ENCODE data around the gene TMEM183A.

The TMEM183A gene

GRCh38 chr1:203036135-203036534, 29.0 kb downstream of the TMEM183A start:
- ATAC-seq (ENCODE audit: insufficient read depth, low read depth) (no peak), DNase-seq (no peak)
- H3K4me3 ChIP-seq (ENCODE audit: low read depth in 1 of 2, low read length in 2 of 2), result no peak overlapping the region
- H3K27me3 ChIP-seq (ENCODE audit: insufficient read depth, low read length, poor library complexity), result peaks cover 13% of the 10 kb centered on the region
- no peaks in the 10 kb centered on the region for H3K4me1 ChIP-seq (ENCODE audit: insufficient read depth, low read length)
- no peaks in the 10 kb centered on the region for H3K9me3 ChIP-seq (ENCODE audit: insufficient read depth, low read length, severe bottlenecking)
- H4K20me1 ChIP-seq (ENCODE audit: insufficient read depth, low read length), result no peaks in the 10 kb centered on the region; the same call in 1 of the 2 replicates
- H3K27ac ChIP-seq (ENCODE audit: low read length), result no peak overlapping the region
- H2AFZ ChIP-seq (ENCODE audit: low read depth, low read length), result no peak overlapping the region
- H3K9ac ChIP-seq (ENCODE audit: low read depth, low read length), result no peak overlapping the region
- TF ChIP-seq EZH2 (IDR thresholded peaks at IDR 0.05; ENCODE audit: borderline replicate concordance, low read depth, low read length, severe bottlenecking), result no peak
- TF ChIP-seq, protein P1, sequence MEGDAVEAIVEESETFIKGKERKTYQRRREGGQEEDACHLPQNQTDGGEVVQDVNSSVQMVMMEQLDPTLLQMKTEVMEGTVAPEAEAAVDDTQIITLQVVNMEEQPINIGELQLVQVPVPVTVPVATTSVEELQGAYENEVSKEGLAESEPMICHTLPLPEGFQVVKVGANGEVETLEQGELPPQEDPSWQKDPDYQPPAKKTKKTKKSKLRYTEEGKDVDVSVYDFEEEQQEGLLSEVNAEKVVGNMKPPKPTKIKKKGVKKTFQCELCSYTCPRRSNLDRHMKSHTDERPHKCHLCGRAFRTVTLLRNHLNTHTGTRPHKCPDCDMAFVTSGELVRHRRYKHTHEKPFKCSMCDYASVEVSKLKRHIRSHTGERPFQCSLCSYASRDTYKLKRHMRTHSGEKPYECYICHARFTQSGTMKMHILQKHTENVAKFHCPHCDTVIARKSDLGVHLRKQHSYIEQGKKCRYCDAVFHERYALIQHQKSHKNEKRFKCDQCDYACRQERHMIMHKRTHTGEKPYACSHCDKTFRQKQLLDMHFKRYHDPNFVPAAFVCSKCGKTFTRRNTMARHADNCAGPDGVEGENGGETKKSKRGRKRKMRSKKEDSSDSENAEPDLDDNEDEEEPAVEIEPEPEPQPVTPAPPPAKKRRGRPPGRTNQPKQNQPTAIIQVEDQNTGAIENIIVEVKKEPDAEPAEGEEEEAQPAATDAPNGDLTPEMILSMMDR (IDR thresholded peaks at IDR 0.05; ENCODE audit: borderline replicate concordance, extremely low read depth, low read length, poor library complexity, severe bottlenecking), result no peak
- H3K79me2 ChIP-seq (ENCODE audit: insufficient read depth, low read length), result no peaks in the 10 kb centered on the region
- H3K36me3 ChIP-seq (ENCODE audit: insufficient read depth, low read length), result no peaks in the 10 kb centered on the region
- H3K4me2 ChIP-seq (ENCODE audit: insufficient read depth, low read length), result no peak overlapping the region

DNA sequence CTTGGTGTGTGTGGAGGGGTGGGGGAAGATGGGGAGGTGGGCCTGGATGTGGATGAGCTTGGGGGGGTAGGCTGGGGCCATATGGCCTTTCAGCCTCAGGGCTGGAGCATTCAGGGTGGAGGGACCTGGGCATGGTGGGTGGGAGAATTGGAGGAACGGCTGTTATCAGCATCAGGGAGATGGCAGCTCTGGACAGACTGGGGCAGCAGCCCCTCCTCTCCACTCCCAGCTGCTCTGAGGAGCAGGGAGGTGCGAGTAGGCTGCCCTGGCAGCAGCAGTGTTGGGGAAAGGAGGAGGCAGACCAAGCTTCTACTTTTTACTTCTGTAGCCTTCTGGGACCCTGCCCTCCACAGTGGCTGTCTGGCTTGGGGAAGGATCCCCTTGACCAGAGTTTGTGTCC, 29.4 kb downstream of the TMEM183A start:
- H4K20me1 ChIP-seq (ENCODE audit: insufficient read depth, low read length), result no peaks in the 10 kb centered on the region; the same call in 1 of the 2 replicates

DNA sequence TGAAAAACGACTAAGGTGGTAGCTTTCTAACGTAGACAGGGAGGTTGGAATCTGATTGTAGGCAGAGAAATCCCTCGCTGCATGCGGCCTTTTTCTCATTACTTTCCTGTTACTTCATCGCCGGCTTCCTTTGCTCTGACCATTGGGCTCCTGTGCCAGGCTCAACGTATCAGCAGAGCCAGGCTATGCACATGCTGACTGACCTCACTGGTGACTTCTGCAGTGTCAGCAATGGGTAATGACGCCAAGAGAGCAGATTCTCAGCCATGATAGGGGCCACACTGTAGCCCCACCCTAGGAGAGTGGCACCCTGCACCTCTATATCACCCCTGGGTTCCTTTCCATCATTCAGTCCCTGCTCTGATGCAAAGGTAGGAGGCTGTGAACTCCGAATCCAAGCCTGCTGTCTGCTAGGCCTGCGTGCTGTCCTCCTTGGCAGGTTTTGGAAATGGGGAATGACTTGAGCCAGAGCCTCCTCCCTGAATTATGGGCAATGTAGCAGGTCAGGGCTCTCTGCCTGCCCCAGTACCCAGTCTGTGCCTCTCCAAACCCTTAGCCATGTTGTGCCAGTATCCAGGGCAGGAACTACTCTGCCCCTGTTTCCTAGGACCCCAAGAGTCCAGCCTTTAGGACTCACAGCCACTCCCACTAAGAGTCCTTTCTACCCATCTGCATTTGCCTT, 30.5 kb downstream of the TMEM183A start:
- TF ChIP-seq, protein P1 (IDR thresholded peaks at IDR 0.05; ENCODE audit: borderline replicate concordance, extremely low read depth, low read length, poor library complexity, severe bottlenecking), result no peak
- no peak for TF ChIP-seq EZH2 (IDR thresholded peaks at IDR 0.05; ENCODE audit: borderline replicate concordance, low read depth, low read length, severe bottlenecking)
- no peak overlapping the region for H3K9ac ChIP-seq (ENCODE audit: low read depth, low read length)

More for the DNA sequence above, 29.4 kb downstream of the TMEM183A start:
- DNase-seq (no peak), ATAC-seq (ENCODE audit: insufficient read depth, low read depth) (no peak)
- Histone ChIP-seq H3K79me2 (ENCODE audit: insufficient read depth, low read length) (no peaks in the 10 kb centered on the region), H3K9ac (ENCODE audit: low read depth, low read length) (no peak overlapping the region), H3K4me1 (ENCODE audit: insufficient read depth, low read length) (no peaks in the 10 kb centered on the region), H3K27me3 (ENCODE audit: insufficient read depth, low read length, poor library complexity) (peaks cover 14% of the 10 kb centered on the region), H2AFZ (ENCODE audit: low read depth, low read length) (no peak overlapping the region), H3K36me3 (ENCODE audit: insufficient read depth, low read length) (no peaks in the 10 kb centered on the region), H3K4me2 (ENCODE audit: insufficient read depth, low read length) (no peak overlapping the region), H3K4me3 (ENCODE audit: low read depth in 1 of 2, low read length in 2 of 2) (no peak overlapping the region), H3K9me3 (ENCODE audit: insufficient read depth, low read length, severe bottlenecking) (no peaks in the 10 kb centered on the region), H3K27ac (ENCODE audit: low read length) (no peak overlapping the region)
- TF ChIP-seq, protein P1 (IDR thresholded peaks at IDR 0.05; ENCODE audit: borderline replicate concordance, extremely low read depth, low read length, poor library complexity, severe bottlenecking), result no peak
- no peak for TF ChIP-seq EZH2 (IDR thresholded peaks at IDR 0.05; ENCODE audit: borderline replicate concordance, low read depth, low read length, severe bottlenecking)

More for the DNA sequence above, 30.5 kb downstream of the TMEM183A start:
- DNase-seq (no peak), ATAC-seq (ENCODE audit: insufficient read depth, low read depth) (no peak)
- Histone ChIP-seq H4K20me1 (ENCODE audit: insufficient read depth, low read length) (no peaks in the 10 kb centered on the region; the same call in 1 of the 2 replicates), H3K27ac (ENCODE audit: low read length) (no peak overlapping the region), H3K4me1 (ENCODE audit: insufficient read depth, low read length) (no peaks in the 10 kb centered on the region), H3K79me2 (ENCODE audit: insufficient read depth, low read length) (no peaks in the 10 kb centered on the region), H3K36me3 (ENCODE audit: insufficient read depth, low read length) (no peaks in the 10 kb centered on the region), H2AFZ (ENCODE audit: low read depth, low read length) (no peak overlapping the region), H3K4me3 (ENCODE audit: low read depth in 1 of 2, low read length in 2 of 2) (no peak overlapping the region), H3K27me3 (ENCODE audit: insufficient read depth, low read length, poor library complexity) (peaks cover 17% of the 10 kb centered on the region), H3K9me3 (ENCODE audit: insufficient read depth, low read length, severe bottlenecking) (no peaks in the 10 kb centered on the region), H3K4me2 (ENCODE audit: insufficient read depth, low read length) (no peak overlapping the region)
